Caco-2 (cell line): Measurements from ENCODE around the gene PDHB. TPM values are rescaled to one million over a fixed set of nuclear protein-coding genes. Genes with fewer than 3 reads are reported as not detected.

Experiments
- BruUV-seq: library from RNA; stranded (reverse); fragments of 400-500 nt; replicated peaks from 2 replicates; lab custom pipeline; 2021; lab: Mats Ljungman, UMichigan
- CTCF ChIA-PET: fragments of 300-600 bp; sonication (Branson Sonifier 250); formaldehyde crosslinking; loops from one replicate; lab custom pipeline; 2022; ENCODE audit warnings: antibody characterized with exemption; lab: Charles Lee
- POLR2A ChIA-PET: fragments of 300-600 bp; sonication (Branson Sonifier 250); formaldehyde crosslinking; loops from one replicate; lab custom pipeline; 2022; ENCODE audit warnings: antibody characterized with exemption; lab: Charles Lee
- DNase-seq, 2 experiments: peaks; one replicate each; pipeline versions ENCODE4 v3.0.0 to v3.0.0-alpha.2; 2020 to 2022
- H3K27me3 ChIP-seq: replicated peaks from 2 replicates; pipeline ENCODE4 v1.6.0; 2011; ENCODE audit warnings: low read length; ENCODE audit not compliant: control insufficient read depth, insufficient read depth
- H3K36me3 ChIP-seq: 2 replicates; pipeline ENCODE4 v1.5.1; 2011; ENCODE audit warnings: low read length; ENCODE audit not compliant: control insufficient read depth, insufficient read depth
- H3K4me1 ChIP-seq: fragments of 250-450 bp; sonication (Bioruptor Pico); 2 replicates; pipeline ENCODE4 v1.5.1; 2020; ENCODE audit warnings: mild to moderate bottlenecking
- H3K4me3 ChIP-seq: 2 replicates; pipeline ENCODE4 v1.5.1; 2011; ENCODE audit warnings: low read depth, mild to moderate bottlenecking, control low read depth, low read length
- H3K9me3 ChIP-seq: fragments of 250-450 bp; sonication (Bioruptor Pico); 2 replicates; pipeline ENCODE4 v1.5.1; 2020; ENCODE audit warnings: mild to moderate bottlenecking, moderate library complexity
- H3K27ac Mint-ChIP-seq: one replicate; pipeline ENCODE4 v1.8.0; 2022; ENCODE audit warnings: mixed read lengths; ENCODE audit not compliant: unreplicated experiment
- H3K27me3 Mint-ChIP-seq: one replicate; pipeline ENCODE4 v1.8.0; 2022; ENCODE audit warnings: mixed read lengths; ENCODE audit not compliant: insufficient read depth, unreplicated experiment
- H3K36me3 Mint-ChIP-seq: one replicate; pipeline ENCODE4 v1.8.0; 2022; ENCODE audit warnings: mild to moderate bottlenecking, mixed read lengths; ENCODE audit not compliant: insufficient read depth, unreplicated experiment
- H3K4me1 Mint-ChIP-seq: one replicate; pipeline ENCODE4 v1.8.0; 2022; ENCODE audit warnings: low read depth, mixed read lengths; ENCODE audit not compliant: unreplicated experiment
- H3K4me3 Mint-ChIP-seq: one replicate; pipeline ENCODE4 v1.8.0; 2022; ENCODE audit warnings: mild to moderate bottlenecking, moderate library complexity, mixed read lengths; ENCODE audit not compliant: unreplicated experiment
- H3K9me3 Mint-ChIP-seq: one replicate; pipeline ENCODE4 v1.8.0; 2022; ENCODE audit warnings: mixed read lengths; ENCODE audit not compliant: unreplicated experiment
- intact Hi-C: fragments of 100-400 bp; cut with micrococcal nuclease; formaldehyde crosslinking; loops from one replicate; pipeline ENCODE4 v1.10.0; 2022; ENCODE audit not compliant: unreplicated experiment
- total RNA-seq: library from RNA; stranded (reverse); gene quantifications from 2 replicates; pipeline ENCODE4 v1.2.3, GENCODE V29; 2022
- TF ChIP-seq, protein P1 (sequence below), 2 experiments: fragments of 200-600 bp in 1 of 2; IDR thresholded peaks; 1 replicate in 1 of 2; 2 replicates in 1 of 2; pipeline versions ENCODE4 v1.5.1 to v1.8.0; 2011 to 2022; ENCODE audit warnings: antibody characterized with exemption in 1 of 2, control low read depth in 1 of 2, inconsistent platforms in 1 of 2, low read depth in 1 of 2, low read length in 1 of 2, mild to moderate bottlenecking in 1 of 2, moderate library complexity in 1 of 2; ENCODE audit not compliant: insufficient read depth in 1 of 2, severe bottlenecking in 1 of 2, unreplicated experiment in 1 of 2

The PDHB gene
- total RNA-seq, 1 experiment from 2014 or later, result 89.8 TPM

DNA sequence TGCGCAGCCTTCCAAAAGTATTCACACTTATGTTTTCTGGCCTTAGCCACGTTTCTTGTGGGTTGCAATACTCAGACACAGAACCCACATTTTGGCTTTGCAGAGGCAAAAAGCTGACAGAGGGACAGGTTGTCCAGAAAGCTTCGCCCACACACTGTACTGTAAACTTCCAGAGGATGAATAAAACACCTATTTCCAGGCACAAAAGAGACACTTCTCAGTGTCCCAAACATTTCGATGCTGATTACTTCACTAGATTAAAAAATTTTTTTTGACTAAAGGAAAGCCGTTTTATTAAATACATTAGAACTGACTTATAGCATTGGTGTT lies 30.3 kb upstream of the PDHB start:
- CTCF ChIA-PET, result interaction anchor here (1.0 to 1.3 kb wide), 3 partner anchors 12 to 166 kb away, joined by 3 to 4 read pairs (median 3); no protein-coding TSS in a partner anchor
- no peak overlapping the region for H3K4me3 ChIP-seq
- intact Hi-C loops, result loop anchor here (1.0 to 2.0 kb wide), 2 partner anchors 27 to 69 kb away; no protein-coding TSS in a partner anchor

DNA sequence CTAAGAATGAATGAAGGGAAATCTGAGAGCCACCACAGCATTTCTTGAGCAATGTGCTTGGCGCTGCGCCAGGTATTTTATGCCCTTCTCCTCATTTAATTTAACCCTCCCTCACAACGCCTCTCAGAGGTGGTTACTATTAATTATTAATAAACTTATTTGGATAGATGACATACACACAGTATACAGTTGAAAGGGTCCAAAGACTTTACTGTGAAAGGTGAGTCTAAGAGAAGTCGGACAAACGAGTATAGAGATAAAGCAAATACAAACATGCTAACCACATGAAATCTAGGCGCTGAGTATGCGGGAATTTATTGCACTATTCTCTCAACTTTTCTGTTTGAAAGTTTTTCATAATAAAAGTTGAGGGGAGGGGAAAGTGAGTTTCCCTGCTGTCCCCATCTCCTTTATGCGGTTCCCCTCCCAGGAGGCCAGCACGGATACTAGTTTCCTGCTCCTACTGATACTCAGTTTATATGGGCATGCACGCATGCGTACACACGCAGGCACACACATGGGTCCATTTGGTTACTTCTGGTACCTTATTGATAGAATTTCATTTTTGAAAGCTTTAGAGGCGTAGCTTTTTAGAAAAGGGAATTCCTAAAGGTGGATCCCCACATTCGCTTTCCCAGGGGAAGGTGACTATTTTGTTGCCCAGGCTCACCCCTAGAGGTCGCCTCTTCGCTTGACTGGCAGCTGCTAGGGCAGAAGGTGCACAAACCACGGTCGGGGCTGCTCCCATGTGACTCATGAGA lies 29.7 kb upstream of the PDHB start:
- TF ChIP-seq, protein P1, sequence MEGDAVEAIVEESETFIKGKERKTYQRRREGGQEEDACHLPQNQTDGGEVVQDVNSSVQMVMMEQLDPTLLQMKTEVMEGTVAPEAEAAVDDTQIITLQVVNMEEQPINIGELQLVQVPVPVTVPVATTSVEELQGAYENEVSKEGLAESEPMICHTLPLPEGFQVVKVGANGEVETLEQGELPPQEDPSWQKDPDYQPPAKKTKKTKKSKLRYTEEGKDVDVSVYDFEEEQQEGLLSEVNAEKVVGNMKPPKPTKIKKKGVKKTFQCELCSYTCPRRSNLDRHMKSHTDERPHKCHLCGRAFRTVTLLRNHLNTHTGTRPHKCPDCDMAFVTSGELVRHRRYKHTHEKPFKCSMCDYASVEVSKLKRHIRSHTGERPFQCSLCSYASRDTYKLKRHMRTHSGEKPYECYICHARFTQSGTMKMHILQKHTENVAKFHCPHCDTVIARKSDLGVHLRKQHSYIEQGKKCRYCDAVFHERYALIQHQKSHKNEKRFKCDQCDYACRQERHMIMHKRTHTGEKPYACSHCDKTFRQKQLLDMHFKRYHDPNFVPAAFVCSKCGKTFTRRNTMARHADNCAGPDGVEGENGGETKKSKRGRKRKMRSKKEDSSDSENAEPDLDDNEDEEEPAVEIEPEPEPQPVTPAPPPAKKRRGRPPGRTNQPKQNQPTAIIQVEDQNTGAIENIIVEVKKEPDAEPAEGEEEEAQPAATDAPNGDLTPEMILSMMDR (IDR thresholded peaks at IDR 0.05; ENCODE audit: insufficient read depth in 1 of 2, low read depth in 1 of 2, low read length in 1 of 2, severe bottlenecking in 1 of 2, unreplicated experiment in 1 of 2), result peak; percentile 88 to 90
- Mint-ChIP-seq H3K36me3 (no peaks in the 10 kb centered on the region), H3K27ac (no peak overlapping the region), H3K27me3 (no peaks in the 10 kb centered on the region), H3K4me3 (no peak overlapping the region), H3K4me1 (no peaks in the 10 kb centered on the region), H3K9me3 (no peaks in the 10 kb centered on the region)
- intact Hi-C loops, result loop anchor here (1.0 to 2.0 kb wide), 2 partner anchors 28 to 69 kb away; no protein-coding TSS in a partner anchor
- no peaks in the 10 kb centered on the region for H3K9me3 ChIP-seq
- peaks cover 11% of the 10 kb centered on the region for H3K4me1 ChIP-seq
- ChIA-PET CTCF (interaction anchor here (1.0 to 1.3 kb wide), 3 partner anchors 11 to 167 kb away, joined by 3 to 4 read pairs (median 3); no protein-coding TSS in a partner anchor), POLR2A (no interaction called here)
- no TSS peak for BruUV-seq
- H3K27me3 ChIP-seq, result no peaks in the 10 kb centered on the region
- peak; percentile 80 to 83 for DNase-seq
- no peaks in the 10 kb centered on the region for H3K36me3 ChIP-seq
- no peak overlapping the region for H3K4me3 ChIP-seq

More for the DNA sequence above, 30.3 kb upstream of the PDHB start:
- POLR2A ChIA-PET, result no interaction called here
- no peaks in the 10 kb centered on the region for H3K27me3 ChIP-seq
- Mint-ChIP-seq H3K4me1 (no peaks in the 10 kb centered on the region), H3K27ac (no peak overlapping the region), H3K9me3 (no peaks in the 10 kb centered on the region), H3K4me3 (no peak overlapping the region), H3K27me3 (no peaks in the 10 kb centered on the region), H3K36me3 (no peaks in the 10 kb centered on the region)
- BruUV-seq, result no TSS peak
- H3K36me3 ChIP-seq, result no peaks in the 10 kb centered on the region
- peaks cover 11% of the 10 kb centered on the region for H3K4me1 ChIP-seq
- no peak for DNase-seq
- TF ChIP-seq, protein P1 (IDR thresholded peaks at IDR 0.05; ENCODE audit: insufficient read depth in 1 of 2, low read depth in 1 of 2, low read length in 1 of 2, severe bottlenecking in 1 of 2, unreplicated experiment in 1 of 2), result no peak
- H3K9me3 ChIP-seq, result no peaks in the 10 kb centered on the region

DNA sequence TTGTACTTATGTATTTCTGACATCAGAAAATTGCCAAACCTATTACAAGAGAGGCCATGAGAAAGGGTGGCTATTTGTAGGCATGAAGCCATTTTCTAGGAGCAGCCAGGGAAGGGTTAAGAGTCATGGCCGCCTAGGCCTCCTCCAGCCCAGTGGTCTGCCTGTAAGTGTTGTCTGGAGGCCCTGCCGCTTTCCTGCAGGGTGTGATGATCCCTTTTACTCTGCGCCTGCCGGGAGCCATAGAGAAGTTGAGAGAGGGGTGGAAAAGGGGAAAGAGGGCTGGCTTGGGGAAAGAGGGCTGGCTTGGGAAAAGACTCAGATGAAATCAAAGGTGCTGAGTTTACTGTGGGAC lies 29.2 kb upstream of the PDHB start:
- Mint-ChIP-seq H3K4me1 (no peaks in the 10 kb centered on the region), H3K9me3 (no peaks in the 10 kb centered on the region), H3K27me3 (no peaks in the 10 kb centered on the region), H3K27ac (no peak overlapping the region), H3K36me3 (no peaks in the 10 kb centered on the region), H3K4me3 (no peak overlapping the region)
- H3K36me3 ChIP-seq, result no peaks in the 10 kb centered on the region
- BruUV-seq, result no TSS peak
- no peaks in the 10 kb centered on the region for H3K9me3 ChIP-seq
- ChIA-PET CTCF (no interaction called here), POLR2A (no interaction called here)
- DNase-seq, result no peak
- peaks cover 11% of the 10 kb centered on the region for H3K4me1 ChIP-seq
- TF ChIP-seq, protein P1 (IDR thresholded peaks at IDR 0.05; ENCODE audit: insufficient read depth in 1 of 2, low read depth in 1 of 2, low read length in 1 of 2, severe bottlenecking in 1 of 2, unreplicated experiment in 1 of 2), result no peak
- no peak overlapping the region for H3K4me3 ChIP-seq
- intact Hi-C loops, result loop anchor here (1.0 to 2.0 kb wide), 2 partner anchors 28 to 70 kb away; no protein-coding TSS in a partner anchor
- H3K27me3 ChIP-seq, result no peaks in the 10 kb centered on the region
